ENCODE results near the gene MAPKAP1.

MAPKAP1 gene

DNA sequence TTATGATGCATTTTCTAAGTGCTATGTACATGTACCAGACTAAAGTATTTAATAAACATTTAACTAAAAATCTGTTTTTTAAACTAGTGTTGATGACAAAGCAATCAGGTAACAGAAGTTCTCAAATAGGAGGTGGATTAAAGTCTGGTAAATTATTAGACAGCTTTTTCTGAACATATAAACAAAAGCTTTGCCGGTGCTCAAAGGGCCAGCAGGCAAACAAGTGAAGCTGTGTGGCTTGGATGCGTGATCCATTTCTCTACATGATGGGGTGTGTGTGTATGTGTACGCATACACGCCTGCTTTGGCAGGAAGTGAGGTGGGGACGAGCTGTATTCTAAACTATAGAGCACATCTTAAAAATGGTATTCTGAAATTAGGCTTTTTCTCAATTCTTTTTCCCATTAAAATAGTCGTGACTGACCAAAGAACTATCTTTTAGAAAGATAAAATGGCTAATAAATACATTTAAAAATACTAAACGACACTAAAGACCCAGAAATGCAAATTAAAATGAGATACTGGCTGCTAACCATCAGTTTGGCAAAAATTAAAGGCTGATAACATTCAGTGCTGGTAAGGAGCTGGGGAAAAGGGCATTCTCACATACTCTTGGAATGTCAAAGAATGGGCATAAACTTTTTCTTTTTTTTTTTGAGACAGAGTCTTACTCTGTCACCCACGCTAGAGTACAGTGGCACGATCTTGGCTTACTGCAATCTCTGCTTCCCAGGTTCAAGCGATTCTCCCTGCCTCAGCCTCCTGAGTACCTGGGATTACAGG is 174.0 kb downstream of the MAPKAP1 start:
- DNase-seq, result no peak

GRCh38 chr9:125532412-125532811 is 174.6 kb downstream of the MAPKAP1 start:
- DNase-seq, result no peak

GRCh38 chr9:125529589-125530515 is 177.2 kb downstream of the MAPKAP1 start:
- no peak for DNase-seq

DNA sequence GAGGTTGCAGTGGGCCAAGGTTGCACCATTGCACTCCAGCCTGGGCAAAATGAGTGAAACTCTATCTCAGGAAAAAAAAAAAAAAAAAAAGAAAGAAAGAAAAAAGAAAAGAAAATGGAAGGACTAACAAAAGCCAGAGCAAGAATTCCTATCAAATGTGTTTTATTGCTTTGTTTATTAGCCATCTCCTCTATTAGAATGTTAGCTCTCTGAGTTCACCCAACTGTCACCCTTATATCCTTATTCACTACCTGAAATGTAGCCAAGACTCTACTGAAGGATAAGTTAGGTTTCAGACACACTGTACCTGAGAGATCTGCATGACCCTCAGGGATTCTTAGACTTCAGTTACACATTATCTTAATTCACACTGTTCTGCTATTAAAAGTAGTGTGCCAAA is 177.9 kb downstream of the MAPKAP1 start:
- no peak for DNase-seq

- no peak for DNase-seq
Observed at GRCh38 chr9:125527471-125528002, 179.5 kb downstream of the MAPKAP1 start.

- no peak for DNase-seq
Observed at GRCh38 chr9:125525921-125526631, 180.9 kb downstream of the MAPKAP1 start.

DNA sequence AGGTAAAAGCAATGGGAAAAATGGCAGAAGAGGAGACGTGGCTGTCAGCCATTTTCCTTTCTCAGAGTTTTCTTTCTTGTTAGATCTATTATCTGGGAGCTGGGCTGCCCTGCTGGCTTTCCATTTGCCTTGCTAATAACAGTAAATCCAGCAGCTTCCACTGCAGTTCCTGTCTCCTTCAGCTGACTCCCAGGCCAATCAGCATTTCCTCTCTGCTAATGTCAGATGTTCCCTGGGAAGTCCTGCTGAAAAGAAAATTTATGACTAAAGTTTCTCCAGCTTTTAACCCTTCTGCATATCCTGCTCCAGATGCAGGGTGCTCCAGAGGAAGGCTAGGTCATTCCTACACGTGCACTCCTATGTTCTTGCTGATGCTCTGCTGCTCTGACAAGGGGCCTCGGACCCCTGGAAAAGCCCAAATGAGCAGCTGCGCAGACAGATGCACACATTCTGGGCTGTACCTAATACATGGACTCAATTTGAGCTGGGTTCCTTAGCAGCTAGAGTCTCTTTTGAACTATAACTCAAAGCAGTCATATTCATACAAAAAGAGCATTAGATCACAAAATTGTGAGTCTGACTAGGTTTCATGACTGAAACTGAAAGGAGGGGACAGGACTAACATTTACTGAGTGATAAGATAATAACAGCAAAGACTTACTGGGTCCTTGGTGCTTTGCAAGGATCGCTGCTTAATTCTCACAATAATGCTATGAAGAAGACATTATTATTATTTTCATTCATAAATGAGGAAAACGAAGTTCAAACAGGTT is 182.2 kb downstream of the MAPKAP1 start:
- DNase-seq, result no peak

GRCh38 chr9:125523681-125524080 is 183.3 kb downstream of the MAPKAP1 start:
- DNase-seq, result peak; percentile 20 to 88

GRCh38 chr9:125522328-125522725 is 184.7 kb downstream of the MAPKAP1 start:
- DNase-seq, result no peak

DNA sequence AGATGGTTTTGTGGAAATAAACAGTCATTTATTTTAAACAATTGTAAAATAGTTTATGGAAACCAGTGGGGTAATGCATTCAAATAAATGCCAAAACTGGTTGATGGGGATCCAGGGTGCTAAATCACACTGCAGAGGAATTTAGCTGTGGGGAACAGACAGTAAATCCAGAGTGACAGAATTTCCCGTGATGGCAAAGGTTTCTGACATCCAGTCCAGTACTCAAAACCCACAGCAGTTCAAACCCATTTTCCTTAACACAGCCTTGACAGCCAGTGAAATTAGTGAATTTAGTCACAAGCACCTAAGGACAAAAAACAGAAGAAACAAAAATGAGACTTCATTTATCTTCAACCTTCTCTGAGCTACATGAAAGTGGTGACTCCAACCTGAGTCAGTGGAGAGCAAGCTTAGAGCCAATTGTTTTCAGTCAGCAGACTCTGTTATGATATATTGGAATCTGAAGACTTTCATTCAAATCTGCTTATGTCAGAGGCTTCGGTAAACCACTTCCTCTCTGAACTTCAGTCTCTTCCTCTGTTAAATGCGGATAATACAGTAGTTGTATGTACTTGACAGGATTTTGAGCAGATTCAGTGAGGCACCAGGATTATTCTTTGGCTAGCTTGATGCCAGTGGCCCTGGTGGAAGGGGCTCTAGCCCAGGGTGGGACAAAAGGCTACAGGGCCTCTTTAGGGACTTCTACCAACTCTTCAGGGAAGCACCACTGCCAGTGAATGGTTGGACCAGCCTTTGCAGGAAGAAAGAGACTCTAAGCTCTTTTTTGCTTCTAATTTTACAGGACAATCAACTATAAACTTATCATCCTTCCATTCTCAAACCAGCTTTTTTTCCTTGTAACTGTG is 185.3 kb downstream of the MAPKAP1 start:
- DNase-seq, result no peak

DNA sequence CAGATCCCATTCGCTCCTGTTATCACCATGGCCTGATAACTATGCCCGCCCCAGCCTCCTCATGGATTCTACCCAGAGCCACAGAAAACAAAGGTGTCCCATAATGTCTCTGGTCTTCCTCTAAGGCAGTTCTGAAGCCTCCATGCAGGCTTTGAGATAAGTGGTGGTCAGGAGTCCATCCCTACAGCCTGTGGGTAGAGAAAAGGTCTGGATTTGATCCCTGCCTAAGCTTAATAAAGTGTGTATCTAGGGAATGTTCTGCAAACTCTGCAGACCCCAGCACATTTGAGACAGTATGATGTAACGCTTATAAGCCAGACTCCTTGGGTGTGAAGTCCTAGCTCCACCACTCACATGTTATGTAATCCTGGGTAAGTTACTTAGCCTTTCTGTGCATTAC is 187.3 kb downstream of the MAPKAP1 start:
- DNase-seq, result no peak

DNA sequence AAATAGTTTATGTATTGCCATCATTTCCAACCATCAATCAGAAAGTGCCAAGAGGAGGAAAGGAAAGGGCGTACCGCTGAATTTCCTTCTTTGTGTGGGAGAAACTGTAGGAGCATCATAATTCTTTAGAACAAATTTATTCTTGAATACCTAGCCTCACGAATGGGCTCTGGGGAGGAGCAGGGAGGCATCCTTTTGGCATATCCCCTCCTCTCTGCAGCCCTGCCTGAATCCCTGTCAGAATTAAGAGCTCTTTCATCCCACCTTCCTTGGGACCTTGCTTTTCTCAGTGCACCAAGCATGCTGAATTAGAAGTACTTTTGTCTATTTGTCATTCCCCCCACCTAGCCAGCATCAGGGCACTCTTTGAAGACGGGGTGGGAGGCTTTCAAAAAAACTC is 189.4 kb downstream of the MAPKAP1 start:
- no peak for DNase-seq

DNA sequence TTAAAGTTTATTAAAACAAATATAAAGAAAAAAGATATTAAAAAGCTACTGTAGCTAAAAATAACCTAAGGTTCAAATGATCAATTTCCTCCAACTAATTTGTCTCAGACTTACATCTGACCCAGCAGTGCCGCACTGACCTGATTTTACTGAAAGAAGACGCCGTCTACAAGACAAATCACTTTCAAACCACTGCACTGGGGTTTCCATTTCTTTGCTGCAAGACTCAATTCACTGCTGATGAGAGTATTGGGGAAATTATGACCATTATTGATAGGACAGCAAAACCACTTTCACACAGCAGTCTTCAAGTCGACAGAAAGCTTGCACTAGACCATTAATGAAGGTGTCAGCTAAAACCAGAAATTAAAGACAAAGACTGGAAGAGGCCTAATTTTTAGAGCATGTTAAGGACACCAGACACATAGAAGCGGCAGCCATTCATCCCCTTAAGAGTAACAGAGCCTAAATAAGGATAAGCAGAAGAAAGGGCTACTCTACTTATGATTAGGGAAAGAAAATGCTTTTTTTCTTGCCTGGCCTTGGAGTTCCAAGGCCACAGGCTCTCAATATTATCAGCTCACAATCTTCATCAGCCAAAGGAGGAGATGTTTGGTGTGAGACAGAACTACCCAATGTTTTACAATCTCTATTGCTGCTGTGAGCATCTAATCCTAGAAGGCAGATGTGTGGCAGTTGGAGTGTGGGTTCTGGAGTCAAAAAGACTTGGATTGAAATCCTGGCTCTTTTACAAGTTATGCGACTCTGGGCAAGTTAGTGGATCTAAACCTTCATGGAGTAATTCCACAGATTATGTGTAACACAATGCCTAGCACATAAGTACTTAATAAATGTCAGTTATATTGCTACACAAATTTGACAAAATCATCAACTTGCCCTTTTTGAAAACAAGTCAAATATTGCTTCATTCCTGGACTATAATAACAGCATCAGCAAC is 190.7 kb downstream of the MAPKAP1 start:
- DNase-seq, result no peak

DNA sequence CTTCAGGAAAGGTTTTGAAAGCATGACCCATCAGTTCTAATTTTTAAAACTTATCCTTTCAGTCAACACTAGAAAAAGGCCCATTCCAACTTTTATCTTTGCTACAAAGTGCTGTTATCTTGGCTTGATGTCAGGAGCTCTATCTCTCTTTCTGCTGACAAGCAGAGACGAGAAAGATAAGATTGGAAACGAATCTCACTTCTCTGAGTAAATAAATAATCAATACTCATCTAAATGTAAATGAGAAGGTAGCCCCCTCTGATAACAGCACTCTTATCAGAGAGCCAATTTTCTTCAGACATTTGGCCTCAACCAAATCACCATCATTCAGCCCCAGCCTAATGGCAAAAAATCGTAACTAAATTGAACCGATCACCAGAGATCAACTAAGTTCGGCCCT is 191.7 kb downstream of the MAPKAP1 start:
- no peak for DNase-seq

GRCh38 chr9:125514468-125514867 is 192.5 kb downstream of the MAPKAP1 start:
- no peak for DNase-seq

DNA sequence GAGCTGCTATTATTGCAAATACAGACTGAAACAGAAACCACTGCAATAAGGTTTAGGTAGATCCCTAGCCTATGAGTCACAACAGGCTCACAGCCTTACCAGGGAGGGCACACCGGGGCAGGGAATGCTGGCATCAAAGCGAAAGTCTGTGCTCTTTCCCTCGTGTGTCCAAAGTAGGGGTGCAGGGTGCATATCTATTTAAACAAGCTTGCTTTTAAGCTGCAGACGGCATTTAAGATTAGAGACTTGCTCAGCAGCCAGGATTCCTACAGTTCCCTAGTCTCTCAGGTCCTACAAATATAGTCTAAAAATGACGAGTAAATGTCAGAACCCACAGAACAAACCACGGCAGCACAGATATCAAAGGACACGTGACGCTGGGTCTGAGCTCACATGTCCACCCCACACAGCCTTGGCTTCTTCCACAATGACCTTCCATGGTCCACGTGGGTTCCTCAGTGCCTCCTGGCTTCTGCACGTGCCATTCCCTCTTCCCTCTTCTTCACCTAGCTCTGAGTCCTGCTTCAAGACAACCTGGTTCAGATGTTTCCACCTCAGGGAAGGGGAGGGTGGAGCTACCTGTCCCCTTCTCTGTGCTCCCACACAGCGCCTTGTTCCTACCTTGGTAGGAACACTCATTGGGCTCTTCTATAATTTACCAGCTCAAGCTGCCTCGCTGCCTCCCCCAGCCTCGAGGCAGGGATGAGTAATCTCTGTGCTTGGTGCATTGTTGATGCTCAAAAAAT is 193.2 kb downstream of the MAPKAP1 start:
- DNase-seq, result no peak

GRCh38 chr9:125513303-125513667 is 193.7 kb downstream of the MAPKAP1 start:
- DNase-seq, result no peak

DNA sequence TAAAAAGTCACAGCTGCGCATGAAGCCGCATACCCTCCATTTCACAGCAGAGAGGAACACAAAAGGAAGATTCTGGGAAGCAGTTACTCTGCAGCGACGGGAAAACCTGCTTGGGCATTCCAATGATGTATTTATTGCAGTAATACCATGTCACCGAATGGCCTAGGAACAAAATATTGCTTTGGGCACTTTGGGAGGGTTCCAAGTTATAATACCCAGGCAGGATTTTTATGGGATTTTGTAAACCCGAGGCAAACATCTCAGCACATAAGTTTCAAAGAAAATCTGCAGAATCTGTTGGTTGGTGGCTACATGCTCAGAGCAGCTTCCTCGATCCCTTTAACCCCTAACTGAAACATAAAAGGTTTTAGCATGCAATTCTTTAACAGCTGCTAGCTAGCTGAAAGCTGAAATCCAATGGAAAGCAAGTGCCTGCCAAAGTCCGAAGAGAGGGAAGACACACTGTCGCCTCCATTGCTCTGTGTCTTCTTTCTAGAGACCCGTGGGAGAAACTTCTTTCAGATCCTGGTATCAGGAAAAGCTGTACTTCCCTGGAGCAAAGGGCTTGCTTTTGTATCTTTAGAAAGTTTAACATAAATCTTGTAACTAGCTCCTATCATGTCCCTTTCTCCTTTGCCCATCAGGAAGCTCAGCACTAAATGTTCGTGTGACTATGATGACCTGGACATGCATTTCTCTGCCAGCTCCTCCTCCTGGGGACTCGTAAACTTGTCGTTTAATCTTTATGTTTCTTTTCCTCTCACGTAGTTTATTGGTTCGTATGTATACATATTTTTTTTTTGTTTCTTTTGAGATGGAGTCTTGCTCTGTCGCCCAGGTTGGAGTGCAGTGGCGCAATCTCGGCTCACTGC is 195.0 kb downstream of the MAPKAP1 start:
- no peak for DNase-seq
